Activated CD4-positive, CD25-positive, alpha-beta regulatory T cell treated with anti-CD3 and anti-CD28 coated beads, Interleukin-2, amount 50 U/mL, for 72 hours (primary cell): Measurements from ENCODE around the gene SMAD3.

ENCODE experiments used
- DNase-seq: peaks from one replicate; pipeline ENCODE4 v3.0.0; 2021

SMAD3 gene

DNA sequence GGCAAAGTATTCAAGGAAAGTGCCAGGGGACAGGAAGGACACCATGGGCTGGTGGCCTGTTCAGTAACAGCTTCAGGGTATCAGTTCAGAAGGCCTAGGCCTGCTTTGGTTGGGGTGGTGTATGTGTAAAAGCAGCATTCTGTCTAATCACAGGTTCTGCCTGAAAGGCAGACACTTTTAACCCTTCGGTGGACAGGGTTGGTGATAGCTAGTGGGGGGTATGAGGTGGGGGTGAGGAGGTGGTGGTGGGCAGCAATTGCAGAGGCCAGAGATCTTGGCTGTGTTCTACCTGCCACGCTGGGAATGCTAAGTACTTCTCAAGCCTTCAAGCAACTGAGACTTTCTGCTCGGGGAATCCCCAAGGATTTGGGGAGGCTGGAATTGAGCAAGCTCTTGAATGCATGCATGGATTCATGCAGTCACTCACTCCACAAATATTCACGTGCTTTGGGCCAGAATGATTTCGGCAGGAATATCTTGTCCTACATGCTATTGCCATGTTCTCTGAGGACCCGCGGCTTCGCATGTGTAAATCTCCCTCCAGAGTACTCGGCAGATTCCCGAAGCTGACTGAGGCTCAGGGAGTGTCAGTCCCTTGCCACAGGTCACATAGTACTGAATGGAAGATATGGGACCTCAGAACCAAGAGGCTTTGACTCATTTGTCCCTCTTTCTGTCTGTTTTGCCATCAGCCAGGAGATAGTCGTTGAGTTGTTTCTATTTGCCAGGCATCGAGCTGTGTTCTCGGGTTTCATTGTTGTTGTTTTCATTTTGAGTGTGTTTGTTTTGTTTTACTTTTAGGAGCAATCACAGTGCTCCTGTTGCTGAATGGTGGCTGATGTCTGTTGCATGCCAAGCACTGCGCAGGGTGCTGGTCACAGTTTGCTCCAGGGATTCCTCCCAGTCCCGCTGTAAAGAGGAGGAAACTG lies 65.5 kb downstream of the SMAD3 start:
- DNase-seq: no peak

DNA sequence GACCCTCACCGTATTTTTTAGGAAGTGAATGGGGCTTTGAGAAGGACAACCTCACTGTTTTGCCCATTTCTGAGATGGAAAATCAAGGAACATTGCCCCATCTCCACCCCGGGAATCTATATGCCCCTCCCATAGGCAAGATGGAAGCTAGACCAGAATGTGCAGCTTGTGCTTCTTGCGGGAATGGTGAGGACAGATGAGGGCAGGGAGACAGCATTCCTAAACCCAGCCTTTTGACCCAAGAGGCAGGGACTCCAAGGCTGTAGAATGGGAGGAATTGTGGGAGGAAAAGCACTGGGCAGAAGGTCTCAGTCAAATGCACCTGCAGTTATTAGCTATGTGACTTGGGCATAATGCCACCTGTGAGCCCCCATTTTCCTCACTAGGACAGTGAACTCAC lies 66.9 kb downstream of the SMAD3 start:
- no peak for DNase-seq

DNA sequence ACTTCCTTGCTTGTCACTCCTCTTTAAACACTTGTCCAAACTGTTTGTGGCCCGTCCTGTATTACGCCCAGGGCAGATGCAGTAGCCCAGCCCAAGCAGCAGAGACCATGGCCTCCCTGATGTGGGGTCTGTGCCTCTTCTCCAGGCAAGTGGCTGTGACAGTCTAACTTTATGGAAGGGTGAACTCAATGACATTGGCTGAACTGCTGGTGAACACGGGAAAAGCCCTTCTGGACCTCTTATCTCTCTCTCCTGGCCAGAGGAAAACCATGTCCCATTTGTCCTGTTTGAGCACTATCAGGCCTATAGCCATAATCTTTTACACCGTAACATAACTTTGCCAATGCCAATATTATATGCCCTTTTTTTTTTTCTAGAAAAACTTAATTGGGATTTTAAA lies 67.6 kb downstream of the SMAD3 start:
- DNase-seq: no peak

DNA sequence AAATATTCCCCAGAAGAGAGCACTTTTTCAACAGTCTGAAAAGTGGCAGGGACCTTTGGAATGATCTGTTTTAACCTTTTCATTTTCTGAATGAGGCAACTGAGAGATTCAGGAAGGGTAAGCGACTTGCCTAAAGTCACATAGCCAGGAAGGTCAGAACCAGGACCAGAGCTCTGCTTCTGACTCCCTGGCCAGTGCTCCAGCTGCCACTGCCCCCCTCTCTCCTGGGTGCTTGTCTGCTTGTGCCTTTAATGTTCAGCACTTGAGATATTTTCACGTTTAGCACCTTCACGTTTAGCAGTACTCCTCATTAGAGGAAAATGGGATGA lies 68.3 kb downstream of the SMAD3 start:
- no peak for DNase-seq

DNA sequence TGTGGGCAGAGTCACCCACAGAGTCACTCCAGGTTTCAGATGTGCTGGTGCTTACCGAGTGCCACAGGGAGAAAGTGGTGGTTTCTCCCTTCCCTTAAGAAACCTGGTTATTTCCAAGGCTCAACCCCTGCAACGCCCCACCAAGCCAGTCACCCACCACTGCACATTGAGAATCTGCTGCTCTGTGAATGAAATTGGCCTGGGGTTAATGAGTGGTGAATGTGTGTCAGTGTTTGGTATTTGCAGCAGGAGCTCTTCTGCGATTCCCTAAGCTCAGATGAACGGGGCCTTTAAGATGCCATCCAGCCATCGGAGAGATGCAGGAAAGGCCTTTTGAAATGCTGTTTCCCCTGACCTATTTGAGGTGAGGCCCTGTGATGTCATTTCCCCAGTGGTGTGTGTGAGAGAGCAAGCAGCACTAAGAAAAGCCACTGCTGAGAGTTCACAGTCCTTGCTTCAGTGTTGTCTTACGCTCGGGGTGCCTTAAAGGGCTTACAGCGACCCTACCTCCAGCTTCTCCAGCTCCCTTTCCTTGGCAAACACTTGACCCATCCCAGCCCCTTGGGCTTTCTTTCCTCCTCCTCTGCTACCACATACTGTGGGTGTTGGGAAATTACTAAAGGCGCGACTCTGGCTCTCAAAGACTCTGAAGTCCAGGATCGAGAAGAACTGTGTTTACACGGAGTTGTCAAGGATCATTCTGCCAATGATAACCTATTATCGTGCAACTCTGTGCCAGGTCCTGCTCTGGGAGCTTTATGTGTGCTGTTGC lies 68.9 kb downstream of the SMAD3 start:
- DNase-seq: peak; percentile 51

DNA sequence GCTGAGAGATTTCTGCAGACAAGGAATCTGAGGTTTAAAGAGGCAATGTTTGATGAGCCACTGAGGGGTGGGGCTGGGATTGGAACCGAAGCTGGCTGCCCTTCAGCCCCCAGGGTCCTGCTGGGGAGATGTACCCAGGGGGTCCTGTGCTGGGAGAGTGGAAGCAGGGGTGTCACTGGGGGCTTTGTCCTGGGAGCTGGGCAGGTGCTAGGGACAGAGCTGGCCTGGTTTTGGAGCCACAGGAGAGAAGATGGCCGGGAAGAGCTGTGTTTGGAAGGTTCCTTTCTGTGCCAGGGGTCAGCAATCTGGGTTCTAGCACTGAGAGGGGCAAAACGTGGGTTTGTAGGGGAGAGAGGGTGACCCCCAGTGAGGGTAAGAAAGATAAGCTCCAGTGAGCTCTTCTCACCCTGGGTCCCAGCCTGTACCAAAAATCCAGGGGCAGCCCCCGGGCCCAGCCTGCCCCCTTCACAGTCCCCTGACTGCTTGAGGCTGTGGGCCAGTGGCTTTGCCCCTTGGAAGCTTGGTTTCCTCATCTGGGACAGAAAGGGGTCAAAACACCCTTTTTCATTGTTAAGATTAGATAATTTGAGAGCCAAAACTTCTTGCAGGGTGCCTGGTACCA lies 69.6 kb downstream of the SMAD3 start:
- no peak for DNase-seq

DNA sequence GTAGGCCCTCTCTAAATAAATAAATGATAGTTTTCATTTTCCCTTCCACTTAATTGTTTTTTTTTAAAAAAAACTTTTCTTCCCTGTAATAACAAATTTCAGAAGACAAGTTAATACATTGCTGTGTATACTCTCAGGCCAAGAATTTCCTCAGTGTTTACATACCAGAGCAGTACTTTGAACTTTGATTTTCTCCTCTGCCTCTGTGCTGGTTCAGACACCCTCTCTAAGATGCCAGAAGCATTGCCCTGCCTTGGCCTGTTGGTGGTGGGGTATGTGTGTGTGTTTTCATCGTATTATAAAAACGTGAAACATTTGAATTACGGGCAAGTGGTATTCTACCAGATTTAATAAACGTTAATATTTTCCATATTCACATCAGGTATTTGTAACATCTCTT lies 70.1 kb downstream of the SMAD3 start:
- no peak for DNase-seq

DNA sequence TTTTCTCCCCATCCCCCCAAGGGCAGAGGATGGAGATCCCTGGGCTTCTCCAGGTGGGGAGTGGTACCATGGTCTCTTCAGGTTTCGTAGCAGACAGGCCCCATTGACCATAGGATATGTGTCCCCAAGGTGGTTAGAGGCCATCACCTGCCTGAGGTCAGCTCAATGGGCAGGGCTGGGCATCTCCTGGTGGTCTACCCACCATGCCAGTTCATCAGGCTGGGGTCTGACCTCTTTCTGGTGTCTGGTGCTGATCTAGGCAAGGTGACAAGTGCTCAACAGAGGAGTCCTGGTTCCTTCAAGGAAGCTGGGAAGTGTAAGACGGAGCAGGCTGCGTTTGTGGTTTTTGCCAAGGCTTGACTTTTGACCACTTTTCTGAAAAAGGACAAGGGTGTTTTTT lies 71.4 kb downstream of the SMAD3 start:
- no peak for DNase-seq

DNA sequence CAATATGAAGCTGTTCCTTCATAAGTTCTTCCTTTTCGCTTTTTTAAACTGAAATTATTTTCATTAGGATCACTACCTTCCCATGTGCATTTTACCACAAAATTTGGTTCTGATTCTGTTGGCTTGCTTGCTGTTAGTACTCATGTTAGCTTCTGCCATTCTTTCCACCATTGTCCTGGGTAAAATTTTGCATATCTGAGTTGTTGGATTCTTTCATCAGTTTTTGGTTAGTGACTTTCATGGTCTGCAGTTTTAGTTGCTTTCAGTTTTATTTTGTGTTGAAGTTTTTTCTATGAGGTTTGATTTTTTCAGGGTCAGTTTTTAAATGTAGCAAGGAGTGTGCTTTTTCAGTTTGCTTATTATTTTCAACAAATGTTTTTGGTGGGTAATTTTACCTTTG lies 71.9 kb downstream of the SMAD3 start:
- DNase-seq: no peak

DNA sequence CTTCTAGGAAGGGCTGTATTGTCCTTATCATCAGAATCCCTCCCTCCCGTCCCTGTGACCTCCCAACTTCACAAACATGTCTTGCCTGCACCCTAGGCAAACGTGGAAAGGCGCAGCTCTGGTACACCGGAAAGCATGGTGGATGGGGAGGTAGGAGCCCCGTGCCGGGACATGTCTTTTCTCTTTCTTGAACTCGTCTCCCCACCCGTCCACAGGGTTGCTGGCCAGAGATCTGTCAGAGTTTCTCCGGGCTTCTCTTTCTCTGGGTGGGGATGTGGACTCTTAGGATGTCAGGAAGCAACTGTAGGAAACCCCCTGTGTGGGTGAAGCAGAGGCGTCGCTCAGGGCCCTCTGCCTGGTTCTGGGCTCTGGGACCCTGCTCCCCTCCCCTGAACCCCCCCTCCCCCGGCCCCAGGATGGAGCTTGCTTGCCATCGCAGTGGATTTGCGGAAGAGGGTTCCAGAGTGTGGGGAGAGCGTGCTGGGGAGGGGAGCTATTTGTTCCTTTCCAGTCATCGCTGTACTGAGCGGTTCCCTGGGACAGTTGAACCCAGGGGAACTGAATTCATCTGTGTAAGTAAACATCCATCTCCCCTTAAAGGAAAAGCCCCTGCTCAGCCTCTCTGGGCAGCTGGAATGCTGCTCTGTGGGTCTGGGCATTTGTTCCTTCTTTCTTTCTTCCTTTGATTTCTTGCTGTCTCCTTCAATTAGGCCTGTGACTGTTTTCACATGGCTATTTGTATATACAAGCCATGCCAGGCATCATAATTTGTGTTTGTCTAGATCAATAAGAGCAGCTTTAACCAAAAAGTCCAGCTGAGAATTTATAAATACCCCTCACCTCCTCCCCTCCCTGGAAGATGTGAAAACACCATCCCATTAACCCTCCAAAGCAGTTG lies 72.8 kb downstream of the SMAD3 start:
- no peak for DNase-seq

DNA sequence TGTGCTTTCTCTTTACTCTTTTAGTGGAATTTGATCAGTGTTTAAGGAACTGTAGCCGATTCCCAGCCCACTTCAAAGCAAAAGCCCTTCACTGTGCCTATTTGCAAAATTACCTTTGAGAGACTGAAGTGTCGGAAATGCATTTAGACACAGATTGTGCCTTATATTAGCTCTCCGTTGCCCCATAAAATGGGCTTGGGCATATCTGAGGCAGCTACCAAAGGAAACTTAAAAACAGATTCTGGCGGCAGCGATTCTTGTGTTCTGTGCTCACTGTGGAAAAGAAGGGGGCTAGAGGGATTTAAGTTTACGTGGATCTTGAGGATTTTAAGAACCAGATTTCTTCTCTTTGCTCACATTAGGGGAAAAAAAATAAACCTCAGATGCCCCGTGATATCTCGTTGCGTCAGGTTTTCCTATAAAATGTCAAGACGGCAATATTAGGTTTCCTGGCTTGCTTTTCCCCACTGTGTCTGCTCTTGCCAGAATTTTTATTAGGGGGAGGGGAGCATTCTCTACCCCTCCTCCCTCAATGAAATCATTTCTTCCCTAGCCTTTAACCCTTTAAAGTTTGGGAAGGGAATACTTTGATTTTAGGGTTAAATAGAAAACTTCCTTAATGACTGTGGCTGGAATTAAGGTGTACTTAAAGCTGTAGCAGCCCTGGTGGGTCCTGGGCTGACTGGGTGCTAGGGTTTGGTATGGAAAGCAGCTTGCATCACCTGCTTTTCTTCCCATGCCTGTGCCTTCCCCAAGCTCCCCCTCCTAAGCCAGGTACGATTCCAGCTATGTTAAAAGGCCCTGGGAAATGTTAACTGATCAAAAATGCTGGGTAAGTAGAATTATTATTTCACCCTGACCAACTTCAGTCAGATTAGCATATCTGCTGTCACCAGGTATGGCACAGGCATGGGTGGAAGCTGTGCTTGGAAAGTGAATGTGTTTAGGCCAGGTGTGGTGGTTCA lies 73.8 kb downstream of the SMAD3 start:
- DNase-seq: no peak

DNA sequence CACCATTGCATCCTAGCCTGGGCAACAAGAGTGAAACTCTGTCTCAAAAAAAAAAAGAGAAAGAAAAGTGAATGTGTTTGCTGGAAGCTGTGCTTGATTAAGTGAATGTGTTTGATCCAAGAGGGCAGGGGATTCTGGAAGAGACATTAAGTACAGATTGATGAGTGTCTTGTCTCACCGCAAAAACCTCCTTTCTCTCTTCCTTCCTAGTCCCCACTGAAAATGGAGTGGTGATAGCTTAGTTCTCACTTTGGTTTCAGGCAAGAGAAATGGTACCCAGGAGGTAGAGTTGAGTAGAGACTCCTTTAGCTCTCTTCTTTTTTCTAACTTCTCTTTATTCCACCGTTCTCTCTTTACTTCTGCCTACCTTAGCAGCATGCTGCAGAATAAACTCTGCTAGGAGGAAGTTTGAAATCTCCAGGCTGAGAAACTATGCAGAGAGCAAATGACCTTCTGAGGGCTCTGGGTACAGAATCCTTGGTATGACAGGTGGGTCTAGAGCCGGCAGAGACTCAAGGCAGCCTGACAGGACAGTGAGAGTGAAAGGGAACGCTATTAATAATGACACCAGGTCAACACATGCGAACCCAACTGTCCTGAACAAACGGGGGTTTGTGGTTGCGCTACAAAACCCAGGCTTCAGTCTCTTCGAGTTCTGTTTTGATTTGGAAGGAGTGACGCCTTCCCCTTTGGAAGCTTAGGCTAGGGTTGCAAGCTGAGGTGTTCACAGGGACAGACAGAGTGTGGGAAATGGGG lies 74.9 kb downstream of the SMAD3 start:
- DNase-seq: no peak

DNA sequence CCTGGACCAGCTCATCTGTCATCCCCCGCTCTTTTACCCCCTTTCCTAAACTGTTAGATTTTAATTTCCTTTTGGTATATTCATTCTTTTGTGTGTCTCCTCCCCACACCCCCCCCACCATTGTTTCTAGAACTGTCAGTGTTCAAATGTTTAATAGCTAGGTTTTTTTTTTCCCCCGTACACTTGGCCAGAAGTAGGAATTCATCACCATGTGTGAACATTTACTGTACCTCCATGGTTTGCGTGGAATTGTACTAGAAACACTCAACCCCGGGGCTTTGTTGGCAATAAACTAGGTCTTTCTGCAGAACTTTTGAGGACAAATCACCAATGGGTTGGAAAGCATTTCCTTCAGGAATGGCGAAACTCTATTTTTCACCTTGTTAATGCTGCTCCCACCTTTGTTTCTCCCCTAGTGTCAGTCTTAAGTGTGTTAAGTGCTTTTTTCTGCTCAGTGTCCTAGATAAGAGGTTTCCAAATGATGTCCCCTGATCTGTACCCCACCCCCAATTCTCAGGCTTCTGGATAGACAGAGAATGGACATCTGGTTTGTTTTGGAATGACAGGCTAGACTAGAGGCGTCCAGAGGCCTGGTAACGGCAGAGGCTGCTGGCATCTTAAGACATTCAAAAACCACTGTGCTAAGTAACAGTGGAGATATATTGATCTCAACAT lies 76.8 kb downstream of the SMAD3 start:
- no peak for DNase-seq

DNA sequence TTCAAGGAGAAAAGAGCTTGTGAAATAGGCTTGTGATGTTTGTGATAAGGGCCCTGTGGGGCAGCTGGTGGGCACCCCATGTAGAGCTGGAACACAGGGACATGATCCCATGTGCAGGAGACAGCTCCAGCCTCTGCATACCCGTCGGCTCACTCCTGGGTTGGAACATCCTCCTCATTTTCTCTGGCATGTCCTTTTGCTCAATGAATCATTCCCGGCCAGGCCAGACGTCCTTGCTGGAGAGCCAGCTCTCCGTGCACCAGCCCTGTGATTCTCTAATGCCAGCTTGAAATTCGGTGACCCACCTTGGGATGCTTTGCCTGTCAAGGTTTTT lies 77.3 kb downstream of the SMAD3 start:
- no peak for DNase-seq

DNA sequence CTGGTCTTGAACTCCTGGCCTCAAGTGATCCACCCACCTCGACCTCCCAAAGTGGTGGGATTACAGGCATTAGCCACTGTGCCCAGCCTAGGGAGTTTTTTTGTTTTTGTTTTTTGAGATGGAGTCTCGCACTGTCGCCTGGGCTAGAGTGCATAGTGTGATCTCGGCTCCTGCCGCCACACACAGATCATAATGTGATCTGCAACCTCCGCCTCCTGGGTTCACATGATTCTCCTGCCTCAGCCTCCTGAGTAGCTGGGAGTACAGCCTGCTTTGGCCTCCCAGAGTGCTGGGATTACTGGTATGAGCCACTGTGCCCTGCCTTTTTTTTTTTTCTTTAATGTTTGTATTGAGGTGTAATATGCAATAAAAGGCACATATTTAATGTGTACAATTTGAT lies 78.2 kb downstream of the SMAD3 start:
- no peak for DNase-seq

DNA sequence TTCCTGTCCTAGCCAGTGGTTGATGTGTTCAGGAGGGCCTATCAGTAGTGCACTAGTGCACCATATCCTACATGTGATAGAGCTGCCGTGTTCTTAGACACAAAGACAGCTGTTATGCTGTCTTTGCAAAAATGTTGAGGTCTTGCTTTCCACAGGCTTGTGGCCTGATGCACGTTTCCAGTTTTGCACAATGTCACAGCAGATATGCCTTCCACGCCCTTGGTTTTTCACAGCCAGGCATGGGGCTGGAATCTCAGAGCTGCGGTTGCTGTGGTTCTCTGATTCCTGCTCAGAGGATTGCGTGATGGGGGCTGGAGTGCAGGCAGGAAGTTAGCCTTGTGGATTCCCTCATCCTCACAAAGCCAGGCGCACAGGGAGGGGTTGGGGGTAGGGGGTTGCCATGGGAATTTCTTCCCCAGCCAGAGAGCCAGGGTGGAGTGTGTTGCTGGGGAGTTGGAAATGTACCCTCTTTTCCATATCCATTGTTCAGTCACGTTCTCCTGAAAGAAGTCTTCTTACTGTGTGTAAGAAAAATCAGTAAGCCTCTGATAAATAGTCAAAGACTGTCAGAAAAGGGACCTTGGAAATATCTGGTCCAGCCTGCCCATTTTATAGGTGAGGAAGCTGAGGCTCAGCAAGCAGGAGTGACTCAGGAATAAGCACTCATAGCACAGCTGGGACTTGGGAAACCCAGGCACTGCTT lies 79.4 kb downstream of the SMAD3 start:
- DNase-seq: no peak

DNA sequence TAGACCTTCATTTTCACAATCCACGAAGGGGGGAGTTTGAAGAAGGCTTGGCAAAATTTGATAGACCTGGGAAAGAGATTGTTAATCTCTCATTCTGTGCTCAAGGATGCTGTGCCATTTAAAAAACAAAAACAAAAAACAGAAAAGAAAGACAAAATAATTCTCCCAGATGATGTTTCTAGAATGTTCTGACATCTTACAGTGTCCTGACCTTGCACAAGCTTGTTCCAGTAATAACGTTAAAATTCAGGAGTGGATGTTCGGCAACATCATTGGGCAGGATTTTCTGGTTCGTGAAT lies 79.9 kb downstream of the SMAD3 start:
- no peak for DNase-seq

DNA sequence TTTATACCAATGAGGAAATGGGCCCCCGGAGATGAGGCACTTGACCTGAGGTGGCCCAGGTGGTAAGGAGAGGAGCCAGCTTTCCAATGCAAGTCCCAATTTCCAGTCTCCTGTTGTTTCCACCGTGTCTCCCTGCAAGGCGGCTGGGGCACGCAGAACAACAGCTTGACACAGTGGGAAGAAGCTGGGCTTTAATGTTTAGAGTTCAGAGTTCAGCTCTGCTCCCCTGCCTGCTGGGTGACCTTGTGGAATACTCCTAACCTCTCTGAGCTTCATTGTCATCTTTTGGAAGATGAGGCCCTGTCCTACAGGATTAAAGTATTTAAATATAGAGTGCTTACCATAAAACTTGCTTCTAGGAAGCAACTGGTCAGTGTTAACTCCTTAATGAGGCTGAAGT lies 80.3 kb downstream of the SMAD3 start:
- no peak for DNase-seq

DNA sequence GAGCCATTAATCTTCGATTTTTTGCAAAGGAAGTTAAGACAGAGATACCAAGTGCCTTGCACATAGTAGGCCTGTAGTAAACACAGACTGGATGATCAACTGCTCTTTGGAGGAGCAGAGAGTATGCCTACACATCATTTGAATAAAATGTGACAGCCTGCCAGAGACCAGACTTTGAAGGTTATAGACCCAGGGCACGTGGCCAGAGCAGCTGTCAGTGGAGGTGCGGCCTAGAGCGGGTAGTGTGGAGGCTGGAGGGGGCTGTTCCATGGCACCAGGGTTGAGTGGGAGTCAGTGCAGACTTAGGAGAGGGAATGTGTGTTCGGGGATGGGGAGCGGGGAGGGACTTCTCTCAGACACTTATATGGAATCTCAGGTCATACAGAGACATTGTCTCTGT lies 80.8 kb downstream of the SMAD3 start:
- DNase-seq: no peak

DNA sequence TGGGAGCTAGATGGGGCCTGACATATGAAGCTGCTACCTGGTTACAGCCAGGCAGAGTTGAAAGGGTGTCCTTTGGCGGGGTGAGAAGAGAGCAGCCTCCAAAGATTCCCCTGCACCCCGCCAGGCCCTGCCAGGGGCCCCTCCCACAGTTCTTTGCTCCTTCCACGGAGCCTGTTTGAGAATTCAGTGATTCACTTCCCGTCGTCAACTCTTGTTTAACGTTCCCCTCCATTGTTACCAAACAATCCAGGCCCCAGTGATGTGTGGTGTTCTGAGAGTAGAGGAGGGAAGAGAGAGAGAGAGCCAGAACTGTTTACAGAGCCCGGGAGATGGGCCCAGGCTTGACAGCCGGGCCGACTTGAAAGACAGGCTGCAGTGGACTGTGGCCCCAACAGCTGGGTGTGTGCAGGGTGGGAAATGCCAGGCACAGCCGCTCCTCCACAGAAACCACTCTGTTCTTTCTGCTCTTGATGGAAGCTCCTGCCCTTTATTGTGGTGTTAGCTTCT lies 81.5 kb downstream of the SMAD3 start:
- no peak for DNase-seq
